Spleen (tissue), 11 donors: ENCODE results near the gene ZDHHC18. TPM values are rescaled to one million over a fixed set of nuclear protein-coding genes. Genes with fewer than 3 reads are reported as not detected.
A peak's percentile ranks its signal among the peaks of the same experiment; 100 is the strongest.

Source experiments
- DNase-seq: peaks from one replicate; pipeline ENCODE4 v3.0.0-alpha.2; 2020
- H3K27ac ChIP-seq, 8 donors: fragments of 200-600 bp; sonication (generic) in 7 of 8; 1 replicate in 4 of 8; 2 replicates in 4 of 8; pipeline versions ENCODE4 v1.5.0 to v1.8.0; 2016 to 2021; ENCODE audit warnings: inconsistent platforms in 4 of 8, mild to moderate bottlenecking in 4 of 8, moderate library complexity in 1 of 8
- H3K27me3 ChIP-seq, 7 donors: fragments of 200-600 bp; sonication (generic) in 6 of 7; replicated peaks in 1 of 7; 1 replicate in 4 of 7; 2 replicates in 3 of 7; pipeline versions ENCODE4 v1.5.0 to v1.8.0; 2016 to 2021; ENCODE audit warnings: inconsistent platforms in 3 of 7, mild to moderate bottlenecking in 1 of 7
- H3K36me3 ChIP-seq, 6 donors: fragments of 200-600 bp; sonication (generic) in 5 of 6; 1 replicate in 4 of 6; 2 replicates in 2 of 6; pipeline versions ENCODE4 v1.5.0 to v1.8.0; 2016 to 2021; ENCODE audit warnings: inconsistent platforms in 2 of 6
- H3K4me1 ChIP-seq, 6 donors: fragments of 200-600 bp; sonication (generic) in 5 of 6; 1 replicate in 3 of 6; 2 replicates in 3 of 6; pipeline versions ENCODE4 v1.5.0 to v1.8.0; 2016 to 2021; ENCODE audit warnings: inconsistent platforms in 3 of 6
- H3K4me3 ChIP-seq, 8 donors: fragments of 200-600 bp; sonication (generic) in 7 of 8; 1 replicate in 4 of 8; 2 replicates in 4 of 8; pipeline versions ENCODE4 v1.5.0 to v1.8.0; 2016 to 2021; ENCODE audit warnings: inconsistent platforms in 4 of 8, mild to moderate bottlenecking in 4 of 8, moderate library complexity in 2 of 8
- H3K9me3 ChIP-seq, 8 donors: fragments of 200-600 bp; sonication (generic) in 7 of 8; 1 replicate in 4 of 8; 2 replicates in 4 of 8; pipeline versions ENCODE4 v1.5.0 to v1.8.0; 2016 to 2021; ENCODE audit warnings: inconsistent platforms in 4 of 8
- POLR2A ChIP-seq, 3 donors: fragments of 450-650 bp; IDR thresholded peaks; one replicate each; pipeline ENCODE4 v1.5.1; 2017; ENCODE audit warnings: antibody characterized with exemption in 3 of 3, mild to moderate bottlenecking in 1 of 3
- POLR2AphosphoS5 ChIP-seq, 3 donors: sonication (generic); formaldehyde crosslinking; IDR thresholded peaks; one replicate each; pipeline ENCODE4 v1.5.1; 2017; ENCODE audit warnings: antibody characterized with exemption in 3 of 3
- WGBS, 5 donors: extraction: QIAGEN DNeasy Blood & Tissue Kit in 3 of 5; methylation state at CpG; one replicate each; pipeline versions ENCODE4 v1.1.5 to v1.1.7; 2013 to 2018; 5-methylcytosine and 5-hydroxymethylcytosine counted together
- intact Hi-C: fragments of 100-400 bp; cut with DNase I; formaldehyde crosslinking; loops from one replicate; pipeline ENCODE4 v1.15.0; 2023; ENCODE audit warnings: low total_unique reads
- polyA plus RNA-seq, 3 donors: library from polyadenylated mRNA; stranded (reverse); fragments of 200-250 nt; gene quantifications; one replicate each; pipeline ENCODE4 v1.2.1, GENCODE V29; 2013
- total RNA-seq, 7 donors: library from RNA; depleted of rRNA in 3 of 7; stranded (reverse); fragments of >200 nt in 3 of 7; fragmentation: NEBNext Ultra II Directional in 4 of 7; extraction: Animal tissue kit (Norgen Biotek cat#: 25700) in 4 of 7; gene quantifications; one replicate each; pipeline versions ENCODE4 v1.1.0 to v1.2.1, GENCODE V29; 2016 to 2021
- TF ChIP-seq, protein P1 (sequence below), 11 experiments: fragments of 200-600 bp in 7 of 11; fragments of 450-650 bp in 4 of 11; sonication (generic) in 4 of 11; IDR thresholded peaks in 8 of 11; conservative IDR thresholded peaks in 3 of 11; 1 replicate in 7 of 11; 2 replicates in 4 of 11; pipeline versions ENCODE4 v1.4.0 to v1.8.0; 2016 to 2021; ENCODE audit warnings: antibody characterized with exemption in 11 of 11, inconsistent platforms in 4 of 11, mild to moderate bottlenecking in 1 of 11
- donor health status: healthy with polysubstance abuse.
- donor health status: DM: no; HTN: no; CAD: no; lungs with moderate emphysema.
- donor health status: DM: no; HTN: no; CAD: no.
- donor health status: Bipolar disorder and iron deficiency.
- donor health status: healthy.
- donor health status: DM: no; HTN: no; CAD: no.
- donor health status: DM: yes; HTN: yes; CAD: no.

The ZDHHC18 gene
- total and polyA plus RNA-seq, 10 donors = 6.2 to 80.4 (median 50.3) TPM

DNA sequence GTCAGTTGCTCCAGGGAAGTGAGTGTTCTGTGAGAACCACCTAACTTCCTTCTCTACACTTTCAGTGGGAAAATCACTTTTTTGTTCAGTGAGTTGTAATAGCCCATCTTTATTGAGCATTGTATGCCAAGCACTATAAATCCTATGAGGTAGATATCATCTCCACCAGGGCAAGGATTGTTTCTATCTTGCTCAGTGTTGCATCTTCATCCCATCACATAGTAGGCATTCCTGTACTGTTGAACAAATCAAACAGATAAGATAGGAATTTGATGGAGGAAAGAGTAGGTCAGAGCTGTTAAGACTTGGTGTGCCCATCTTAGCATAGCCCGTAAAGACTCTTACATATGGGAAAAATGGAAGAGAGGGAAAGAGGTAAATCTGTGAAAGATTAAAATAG, 41.6 kb upstream of the ZDHHC18 start:
- peak overlapping the region in 1 of 8 donors; percentile 3 for H3K4me3 ChIP-seq
- intact Hi-C loops = loop anchor here (5.0 kb wide), 1 partner anchor 88 kb away; the partner anchor contains the start of gene ARID1A
- no peaks in the 10 kb centered on the region for H3K9me3 ChIP-seq
- DNase-seq = no peak
- no peaks in the 10 kb centered on the region for H3K27me3 ChIP-seq
- peaks cover 0 to 38% (median 13%) of the 10 kb centered on the region in 6 donors for H3K36me3 ChIP-seq
- peaks cover 44 to 93% (median 66%) of the 10 kb centered on the region in 6 donors for H3K4me1 ChIP-seq
- TF ChIP-seq POLR2A (IDR thresholded peaks at IDR 0.05) (no peak), POLR2AphosphoS5 (IDR thresholded peaks at IDR 0.05) (no peak)
- TF ChIP-seq, protein P1, sequence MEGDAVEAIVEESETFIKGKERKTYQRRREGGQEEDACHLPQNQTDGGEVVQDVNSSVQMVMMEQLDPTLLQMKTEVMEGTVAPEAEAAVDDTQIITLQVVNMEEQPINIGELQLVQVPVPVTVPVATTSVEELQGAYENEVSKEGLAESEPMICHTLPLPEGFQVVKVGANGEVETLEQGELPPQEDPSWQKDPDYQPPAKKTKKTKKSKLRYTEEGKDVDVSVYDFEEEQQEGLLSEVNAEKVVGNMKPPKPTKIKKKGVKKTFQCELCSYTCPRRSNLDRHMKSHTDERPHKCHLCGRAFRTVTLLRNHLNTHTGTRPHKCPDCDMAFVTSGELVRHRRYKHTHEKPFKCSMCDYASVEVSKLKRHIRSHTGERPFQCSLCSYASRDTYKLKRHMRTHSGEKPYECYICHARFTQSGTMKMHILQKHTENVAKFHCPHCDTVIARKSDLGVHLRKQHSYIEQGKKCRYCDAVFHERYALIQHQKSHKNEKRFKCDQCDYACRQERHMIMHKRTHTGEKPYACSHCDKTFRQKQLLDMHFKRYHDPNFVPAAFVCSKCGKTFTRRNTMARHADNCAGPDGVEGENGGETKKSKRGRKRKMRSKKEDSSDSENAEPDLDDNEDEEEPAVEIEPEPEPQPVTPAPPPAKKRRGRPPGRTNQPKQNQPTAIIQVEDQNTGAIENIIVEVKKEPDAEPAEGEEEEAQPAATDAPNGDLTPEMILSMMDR (IDR thresholded peaks at IDR 0.05 in 8 of 11, conservative IDR thresholded peaks at IDR 0.05 in 3 of 11) = no peak
- 94 to 100% (median 98%) methylated on average over 1 of the region's 1 CpG for WGBS, 5 donors
- H3K27ac ChIP-seq = peak overlapping the region; percentile 96 to 100 (median 99)

DNA sequence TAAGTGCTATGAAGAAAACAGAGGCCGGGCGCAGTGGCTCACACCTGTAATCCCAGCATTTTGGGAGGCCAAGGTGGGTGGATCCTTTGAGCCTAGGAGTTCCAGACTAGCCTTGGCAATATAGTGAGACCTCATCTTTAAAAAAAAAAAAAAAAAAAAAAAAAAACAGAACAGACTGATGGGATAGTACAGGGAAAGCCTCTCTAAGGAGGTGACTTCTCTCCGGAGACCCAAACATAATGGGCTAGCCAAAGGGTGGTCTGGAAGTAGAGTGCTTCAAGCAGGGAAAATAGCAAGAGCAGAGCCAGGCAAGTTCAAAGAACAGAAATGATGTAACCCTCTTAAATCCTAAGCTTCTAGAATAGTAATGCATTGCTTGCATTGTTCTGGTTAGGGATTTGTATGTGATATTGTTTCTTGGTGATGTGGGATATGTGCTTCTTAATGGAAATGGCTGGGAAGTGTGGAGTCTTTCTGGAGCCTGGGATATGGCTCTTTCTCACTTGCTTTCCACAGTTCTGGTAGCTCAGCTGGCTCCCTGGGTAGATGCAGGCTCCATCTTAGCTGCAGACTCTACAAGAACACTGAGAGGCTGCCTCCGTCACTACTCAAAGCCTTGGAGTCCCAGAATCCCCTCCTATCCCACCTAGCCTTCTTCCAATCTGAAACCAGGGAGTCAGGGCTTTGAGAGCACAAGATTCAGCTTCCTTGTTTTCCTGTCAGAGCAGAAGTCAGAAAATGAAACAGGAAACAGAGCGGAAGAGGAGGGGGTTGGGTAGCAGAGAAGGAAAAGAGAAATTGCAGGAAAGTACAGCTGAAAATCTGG, 40.7 kb upstream of the ZDHHC18 start:
- Histone ChIP-seq H3K4me3 (peak overlapping the region in 4 of 8 donors; percentile 72 to 96 (median 86)), H3K27ac (peak overlapping the region; percentile 96 to 100 (median 99)), H3K36me3 (peaks cover 0 to 33% (median 5%) of the 10 kb centered on the region in 6 donors), H3K9me3 (no peaks in the 10 kb centered on the region), H3K27me3 (no peaks in the 10 kb centered on the region), H3K4me1 (peaks cover 44 to 93% (median 74%) of the 10 kb centered on the region in 6 donors)
- TF ChIP-seq POLR2A (IDR thresholded peaks at IDR 0.05) = no peak
- TF ChIP-seq, protein P1 (IDR thresholded peaks at IDR 0.05 in 8 of 11, conservative IDR thresholded peaks at IDR 0.05 in 3 of 11) = no peak
- peak in 1 of 3 donors; percentile 62 for TF ChIP-seq POLR2AphosphoS5 (IDR thresholded peaks at IDR 0.05)
- intact Hi-C loops = loop anchor here (5.0 kb wide), 1 partner anchor 89 kb away; the partner anchor contains the start of gene ARID1A
- 56 to 65% (median 61%) methylated on average over 5 of the region's 5 CpGs for WGBS, 5 donors
- DNase-seq = no peak

DNA sequence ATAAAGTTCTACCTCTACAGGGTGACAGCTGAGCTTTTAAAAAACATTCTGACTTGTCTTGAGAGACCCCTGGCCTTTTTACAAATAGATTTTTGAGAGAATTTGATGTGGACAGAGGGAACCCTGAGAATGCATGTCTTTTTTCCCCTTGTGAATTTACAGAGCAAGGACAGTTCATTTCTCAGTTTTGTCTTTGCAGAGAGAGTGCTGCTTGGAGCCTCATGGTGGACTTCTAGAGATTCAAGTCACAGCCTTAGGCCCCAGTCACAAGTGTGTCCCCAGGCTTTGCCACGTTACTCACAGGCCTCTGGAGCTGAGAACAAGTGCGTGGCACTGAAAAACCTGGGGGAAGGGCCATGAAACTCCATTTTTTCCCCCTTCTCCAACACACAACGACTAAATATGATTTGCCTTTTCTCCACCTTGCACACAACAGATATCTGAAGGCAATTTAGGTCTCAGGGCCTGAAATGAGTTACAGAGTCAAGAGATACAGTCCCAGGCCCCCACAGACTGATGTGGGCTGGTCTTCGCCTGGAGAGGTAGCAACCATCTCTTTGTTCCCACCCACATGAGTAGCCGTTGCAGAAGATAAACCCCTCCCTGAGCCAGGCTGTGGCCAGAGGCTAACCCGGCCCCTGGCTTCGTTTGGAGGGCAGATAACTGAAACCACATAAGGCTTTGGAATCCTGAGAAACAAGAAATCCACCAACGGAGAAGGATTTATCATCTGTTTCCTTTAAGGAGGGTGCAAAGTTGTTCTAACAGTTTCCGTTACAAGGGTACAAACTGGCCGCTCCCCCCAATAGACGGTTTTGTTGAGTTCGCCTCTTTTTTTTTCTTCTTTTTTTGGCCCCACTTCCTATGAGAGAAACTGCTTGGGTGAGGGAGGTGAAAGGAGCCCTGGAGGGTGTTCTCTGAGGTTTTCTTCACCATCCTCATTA, 39.8 kb upstream of the ZDHHC18 start:
- H3K4me1 ChIP-seq = peaks cover 44 to 93% (median 71%) of the 10 kb centered on the region in 6 donors

More for the DNA sequence above, 39.8 kb upstream of the ZDHHC18 start:
- intact Hi-C loops = loop anchor here (5.0 kb wide), 1 partner anchor 89 kb away; the partner anchor contains the start of gene ARID1A
- Histone ChIP-seq H3K9me3 (no peaks in the 10 kb centered on the region), H3K27ac (peak overlapping the region; percentile 96 to 100 (median 99)), H3K27me3 (no peaks in the 10 kb centered on the region), H3K4me3 (peak overlapping the region; percentile 63 to 96 (median 75)), H3K36me3 (peaks cover 0 to 33% (median 0%) of the 10 kb centered on the region in 6 donors)
- TF ChIP-seq POLR2AphosphoS5 (IDR thresholded peaks at IDR 0.05) (peak in 1 of 3 donors; percentile 67), POLR2A (IDR thresholded peaks at IDR 0.05) (peak in 1 of 3 donors; percentile 31)
- TF ChIP-seq, protein P1 (IDR thresholded peaks at IDR 0.05 in 8 of 11, conservative IDR thresholded peaks at IDR 0.05 in 3 of 11) = no peak
- WGBS, 5 donors = 0 to 4% (median 3%) methylated on average over 12 of the region's 12 CpGs
- DNase-seq = peak; percentile 87
